Natural killer cell treated with Interleukin-12 subunit alpha and Interleukin-12 subunit beta and Interleukin-15 and Interleukin-18, amount 100 ng/mL, for 72 hours (primary cell): ENCODE data around the gene MOCOS. TPM values are rescaled to one million over a fixed set of nuclear protein-coding genes. Genes with fewer than 3 reads are reported as not detected.

Source experiments
- ATAC-seq, 2 donors: fragments of 150-1000 bp; cut with Tn5 transposase in 1 of 2; sonication (Bioruptor Pico), chemical (Tn5 transposase) in 1 of 2; 2 replicates each; pipeline ENCODE4 v1.10.0; 2021
- DNase-seq: peaks from one replicate; pipeline ENCODE4 v3.0.0; 2022; ENCODE audit warnings: low spot score
- H3K27ac Mint-ChIP-seq, 2 donors: 1 replicate in 1 of 2; 2 replicates in 1 of 2; pipeline ENCODE4 v1.8.0; 2022; ENCODE audit warnings: mixed read lengths in 2 of 2, mild to moderate bottlenecking in 1 of 2, moderate library complexity in 1 of 2
- H3K27me3 Mint-ChIP-seq, 2 donors: 1 replicate in 1 of 2; 2 replicates in 1 of 2; pipeline ENCODE4 v1.8.0; 2022; ENCODE audit warnings: mixed read lengths in 2 of 2
- H3K36me3 Mint-ChIP-seq: one replicate; pipeline ENCODE4 v1.8.0; 2022; ENCODE audit warnings: mixed read lengths
- H3K4me1 Mint-ChIP-seq, 2 donors: 1 replicate in 1 of 2; 2 replicates in 1 of 2; pipeline ENCODE4 v1.8.0; 2022; ENCODE audit warnings: low read depth in 2 of 2, mixed read lengths in 2 of 2, mild to moderate bottlenecking in 1 of 2
- H3K4me3 Mint-ChIP-seq: one replicate; pipeline ENCODE4 v1.8.0; 2022; ENCODE audit warnings: mixed read lengths
- H3K9me3 Mint-ChIP-seq: 2 replicates; pipeline ENCODE4 v1.8.0; 2022; ENCODE audit warnings: mixed read lengths
- total RNA-seq, 2 donors: library from RNA; stranded (reverse); gene quantifications; one replicate each; pipeline ENCODE4 v1.2.3, GENCODE V29; 2022

MOCOS gene
- total RNA-seq, 2 donors from 2014 or later: 0.24 TPM; not detected in 1

GRCh38 chr18:36314754-36315153, 127.5 kb downstream of the MOCOS start:
- Mint-ChIP-seq H3K4me1 (no peaks in the 10 kb centered on the region), H3K36me3 (peaks cover 12% of the 10 kb centered on the region), H3K9me3 (peaks cover 1% of the 10 kb centered on the region), H3K4me3 (no peak overlapping the region), H3K27ac (no peak overlapping the region), H3K27me3 (peaks cover 15 to 40% of the 10 kb centered on the region in 2 donors)
- DNase-seq: no peak
- ATAC-seq: no peak

- ATAC-seq: no peak
- no peaks in the 10 kb centered on the region for H3K4me1 Mint-ChIP-seq
- no peak for DNase-seq
- H3K4me3 Mint-ChIP-seq: no peak overlapping the region
- H3K9me3 Mint-ChIP-seq: peaks cover 3% of the 10 kb centered on the region
- no peak overlapping the region for H3K27ac Mint-ChIP-seq
- H3K36me3 Mint-ChIP-seq: peaks cover 12% of the 10 kb centered on the region
- H3K27me3 Mint-ChIP-seq: peaks cover 14 to 42% of the 10 kb centered on the region in 2 donors
These were observed 128.4 kb downstream of the MOCOS start for GRCh38 chr18:36315736-36316135.

- Mint-ChIP-seq H3K27me3 (peaks cover 13 to 37% of the 10 kb centered on the region in 2 donors), H3K4me3 (no peak overlapping the region), H3K4me1 (no peaks in the 10 kb centered on the region)
These were observed 128.9 kb downstream of the MOCOS start for GRCh38 chr18:36316246-36316645.

More at GRCh38 chr18:36316246-36316645, 128.9 kb downstream of the MOCOS start:
- Mint-ChIP-seq H3K9me3 (peaks cover 3% of the 10 kb centered on the region), H3K36me3 (peaks cover 12% of the 10 kb centered on the region), H3K27ac (no peak overlapping the region)
- ATAC-seq (no peak), DNase-seq (no peak)

Other genes starting within 250 kb of the MOCOS start
- gene RPRD1A, start 119.9 kb upstream of the MOCOS start, total RNA-seq: 10 to 100 TPM; 16.0 to 38.6 TPM
- 10 to 100 TPM; 34.7 to 36.1 TPM for gene SLC39A6, start 58.2 kb upstream of the MOCOS start, total RNA-seq
- gene ELP2, start 57.6 kb upstream of the MOCOS start, total RNA-seq: 10 to 100 TPM; 72.3 to 92.9 TPM
- not detected for gene FHOD3, start 110.2 kb downstream of the MOCOS start, total RNA-seq